IPS-18a (cell line): ENCODE data around the gene CDKAL1.
"Not testable (repeated sequence)": the region's sequence is repeated elsewhere in the genome, so short reads cannot be mapped to it uniquely, and the experiment has no call there.

ENCODE experiments used
- H3K27ac ChIP-seq: one replicate; pipeline ENCODE4 v1.5.1; 2013; ENCODE audit warnings: low read length
- H3K27me3 ChIP-seq: one replicate; pipeline ENCODE4 v1.6.1; 2013; ENCODE audit warnings: mild to moderate bottlenecking, low read length; ENCODE audit not compliant: control insufficient read depth, insufficient read depth
- H3K36me3 ChIP-seq: one replicate; pipeline ENCODE4 v1.6.1; 2013; ENCODE audit warnings: low read depth, low read length; ENCODE audit not compliant: control insufficient read depth
- H3K4me1 ChIP-seq: one replicate; pipeline ENCODE4 v1.6.1; 2013; ENCODE audit warnings: low read depth, low read length; ENCODE audit not compliant: control insufficient read depth
- H3K4me3 ChIP-seq: one replicate; pipeline ENCODE4 v1.5.1; 2013; ENCODE audit warnings: low read length
- H3K9ac ChIP-seq: one replicate; pipeline ENCODE4 v1.6.1; 2013; ENCODE audit warnings: mild to moderate bottlenecking, low read length, moderate library complexity
- H3K9me3 ChIP-seq: one replicate; pipeline ENCODE4 v1.6.1; 2013; ENCODE audit warnings: low read depth, low read length; ENCODE audit not compliant: control insufficient read depth

Gene CDKAL1

GRCh38 chr6:21055480-21055879, 521.2 kb downstream of the CDKAL1 start:
- H3K4me3 ChIP-seq, H3K4me1 ChIP-seq, H3K27me3 ChIP-seq, H3K9me3 ChIP-seq, H3K27ac ChIP-seq, H3K36me3 ChIP-seq, H3K9ac ChIP-seq: not testable (repeated sequence)

GRCh38 chr6:21061892-21062291, 527.6 kb downstream of the CDKAL1 start:
- Histone ChIP-seq H3K9ac (no peak overlapping the region), H3K27ac (no peak overlapping the region), H3K9me3 (no peaks in the 10 kb centered on the region), H3K36me3 (no peaks in the 10 kb centered on the region), H3K4me1 (no peaks in the 10 kb centered on the region), H3K27me3 (no peaks in the 10 kb centered on the region), H3K4me3 (no peak overlapping the region)

GRCh38 chr6:21064756-21065340, 530.6 kb downstream of the CDKAL1 start:
- Histone ChIP-seq H3K9ac (no peak overlapping the region), H3K27ac (no peak overlapping the region), H3K36me3 (no peaks in the 10 kb centered on the region), H3K27me3 (no peaks in the 10 kb centered on the region), H3K9me3 (no peaks in the 10 kb centered on the region), H3K4me3 (no peak overlapping the region), H3K4me1 (no peaks in the 10 kb centered on the region)

GRCh38 chr6:21067521-21067920, 533.3 kb downstream of the CDKAL1 start:
- Histone ChIP-seq H3K4me3 (no peak overlapping the region), H3K9ac (no peak overlapping the region), H3K27ac (no peak overlapping the region), H3K36me3 (no peaks in the 10 kb centered on the region), H3K9me3 (no peaks in the 10 kb centered on the region), H3K27me3 (no peaks in the 10 kb centered on the region), H3K4me1 (no peaks in the 10 kb centered on the region)

GRCh38 chr6:21070620-21071019, 536.4 kb downstream of the CDKAL1 start:
- no peaks in the 10 kb centered on the region for H3K27me3 ChIP-seq
- no peak overlapping the region for H3K27ac ChIP-seq
- no peak overlapping the region for H3K4me3 ChIP-seq
- peaks cover 5% of the 10 kb centered on the region for H3K9me3 ChIP-seq
- no peaks in the 10 kb centered on the region for H3K36me3 ChIP-seq
- H3K9ac ChIP-seq: no peak overlapping the region
- no peaks in the 10 kb centered on the region for H3K4me1 ChIP-seq

- Histone ChIP-seq H3K9ac (no peak overlapping the region), H3K4me1 (no peaks in the 10 kb centered on the region), H3K27me3 (no peaks in the 10 kb centered on the region), H3K4me3 (no peak overlapping the region), H3K36me3 (no peaks in the 10 kb centered on the region), H3K27ac (no peak overlapping the region), H3K9me3 (peaks cover 5% of the 10 kb centered on the region)
These were observed 537.7 kb downstream of the CDKAL1 start for GRCh38 chr6:21071780-21072468.

GRCh38 chr6:21073318-21073839, 539.1 kb downstream of the CDKAL1 start:
- Histone ChIP-seq H3K27me3 (no peaks in the 10 kb centered on the region), H3K27ac (no peak overlapping the region), H3K4me3 (no peak overlapping the region), H3K9ac (no peak overlapping the region), H3K9me3 (peaks cover 5% of the 10 kb centered on the region), H3K36me3 (no peaks in the 10 kb centered on the region), H3K4me1 (peaks cover 3% of the 10 kb centered on the region)

GRCh38 chr6:21074484-21074883, 540.2 kb downstream of the CDKAL1 start:
- Histone ChIP-seq H3K27ac (no peak overlapping the region), H3K4me1 (peaks cover 6% of the 10 kb centered on the region), H3K36me3 (no peaks in the 10 kb centered on the region), H3K27me3 (no peaks in the 10 kb centered on the region), H3K4me3 (no peak overlapping the region), H3K9me3 (peaks cover 5% of the 10 kb centered on the region), H3K9ac (no peak overlapping the region)

GRCh38 chr6:21075986-21076385, 541.7 kb downstream of the CDKAL1 start:
- no peaks in the 10 kb centered on the region for H3K36me3 ChIP-seq
- peaks cover 6% of the 10 kb centered on the region for H3K4me1 ChIP-seq
- peaks cover 5% of the 10 kb centered on the region for H3K9me3 ChIP-seq
- no peak overlapping the region for H3K4me3 ChIP-seq
- H3K27ac ChIP-seq: no peak overlapping the region
- no peak overlapping the region for H3K9ac ChIP-seq
- no peaks in the 10 kb centered on the region for H3K27me3 ChIP-seq

- Histone ChIP-seq H3K36me3 (no peaks in the 10 kb centered on the region), H3K9ac (no peak overlapping the region), H3K4me3 (no peak overlapping the region), H3K4me1 (peaks cover 6% of the 10 kb centered on the region), H3K27ac (no peak overlapping the region), H3K27me3 (no peaks in the 10 kb centered on the region), H3K9me3 (peaks cover 1% of the 10 kb centered on the region)
These were observed 544.2 kb downstream of the CDKAL1 start for GRCh38 chr6:21078497-21078896.

GRCh38 chr6:21079468-21080048, 545.3 kb downstream of the CDKAL1 start:
- no peak overlapping the region for H3K27ac ChIP-seq

GRCh38 chr6:21080221-21080620, 546.0 kb downstream of the CDKAL1 start:
- Histone ChIP-seq H3K9me3 (no peaks in the 10 kb centered on the region), H3K27ac (no peak overlapping the region), H3K27me3 (no peaks in the 10 kb centered on the region), H3K36me3 (no peaks in the 10 kb centered on the region), H3K4me3 (no peak overlapping the region), H3K9ac (no peak overlapping the region), H3K4me1 (peaks cover 6% of the 10 kb centered on the region)

More at GRCh38 chr6:21079468-21080048, 545.3 kb downstream of the CDKAL1 start:
- Histone ChIP-seq H3K4me3 (no peak overlapping the region), H3K36me3 (no peaks in the 10 kb centered on the region), H3K4me1 (peaks cover 6% of the 10 kb centered on the region), H3K9me3 (no peaks in the 10 kb centered on the region), H3K27me3 (no peaks in the 10 kb centered on the region), H3K9ac (no peak overlapping the region)
